Activated CD8-positive, alpha-beta memory T cell treated with anti-CD3 and anti-CD28 coated beads for 1 hour (primary cell): ENCODE results near the gene ZNF232.
"Not testable (repeated sequence)": the region's sequence is repeated elsewhere in the genome, so short reads cannot be mapped to it uniquely, and the experiment has no call there.

Experiments
- DNase-seq, 2 donors: peaks; one replicate each; pipeline ENCODE4 v3.0.0-alpha.2; 2020; ENCODE audit warnings: low read depth in 1 of 2; ENCODE audit errors: extremely low read depth in 1 of 2

Gene ZNF232

GRCh38 chr17:5099271-5099670 lies 12.4 kb downstream of the ZNF232 start:
- DNase-seq = no peak

GRCh38 chr17:5097101-5097834 lies 14.4 kb downstream of the ZNF232 start:
- peak; percentile 19 to 22 for DNase-seq

- DNase-seq = no peak
Measured at GRCh38 chr17:5096731-5097100, 15.0 kb downstream of the ZNF232 start.

- DNase-seq = no peak
Measured at GRCh38 chr17:5092218-5093010, 19.3 kb downstream of the ZNF232 start.

- no peak for DNase-seq
Measured at GRCh38 chr17:5080591-5080990, 31.1 kb downstream of the ZNF232 start.

- peak; percentile 34 to 56 for DNase-seq
Measured at GRCh38 chr17:5078106-5079028, 33.3 kb downstream of the ZNF232 start, which contains the start of gene ZFP3. TSS of gene ZFP3 (plus strand) at chr17:5078467. CDS start at chr17:5091505, 13,038 bp downstream.

- no peak for DNase-seq
Measured at GRCh38 chr17:5077781-5078105, 33.9 kb downstream of the ZNF232 start.

GRCh38 chr17:5077275-5077674 lies 34.4 kb downstream of the ZNF232 start:
- not testable (repeated sequence) for DNase-seq

- DNase-seq = not testable (repeated sequence)
Measured at GRCh38 chr17:5075472-5075871, 36.2 kb downstream of the ZNF232 start.

- DNase-seq = no peak
Measured at GRCh38 chr17:5069724-5070123, 42.0 kb downstream of the ZNF232 start.

GRCh38 chr17:5068236-5068635 lies 43.4 kb downstream of the ZNF232 start:
- no peak for DNase-seq

GRCh38 chr17:5065227-5065744 lies 46.4 kb downstream of the ZNF232 start:
- no peak for DNase-seq
